HEK293 (cell line): ENCODE results near the gene H2BK1.

Source experiments
- CTCF ChIA-PET: fragments of 350-600 bp; formaldehyde crosslinking; extraction: SDS; loops from one replicate; lab custom pipeline; 2021; ENCODE audit warnings: antibody characterized with exemption; lab: Yijun Ruan, JAX
- POLR2A ChIA-PET: fragments of 300-600 bp; formaldehyde crosslinking; extraction: SDS; loops from one replicate; lab custom pipeline; 2020; ENCODE audit warnings: antibody characterized with exemption, inconsistent platforms; lab: Yijun Ruan, JAX
- H3K27ac ChIP-seq: fragments of 200-500 bp; sonication (Bioruptor generic); 2 replicates; pipeline ENCODE4 v1.5.1; 2014; ENCODE audit warnings: low read depth, low read length, control low read depth, inconsistent platforms; ENCODE audit errors: extremely low read depth
- H3K36me3 ChIP-seq, 2 experiments: fragments of 200-500 bp in 1 of 2; sonication (Bioruptor generic) in 1 of 2; 1 replicate in 1 of 2; 2 replicates in 1 of 2; pipeline ENCODE4 v1.5.1; 2014 to 2017; ENCODE audit warnings: inconsistent platforms in 2 of 2, low read length in 2 of 2; ENCODE audit not compliant: control insufficient read depth in 2 of 2, insufficient read depth in 1 of 2
- H3K4me1 ChIP-seq: fragments of 200-500 bp; sonication (Bioruptor generic); 2 replicates; pipeline ENCODE4 v1.5.1; 2014; ENCODE audit warnings: mild to moderate bottlenecking, low read length, inconsistent platforms; ENCODE audit not compliant: control insufficient read depth, insufficient read depth
- H3K4me3 ChIP-seq: 2 replicates; pipeline ENCODE4 v1.5.1; 2011; ENCODE audit warnings: low read depth, mild to moderate bottlenecking, control low read depth, low read length, moderate library complexity
- H3K9me3 ChIP-seq: fragments of 200-500 bp; sonication (Bioruptor generic); 2 replicates; pipeline ENCODE4 v1.5.1; 2014; ENCODE audit warnings: low read depth, low read length, inconsistent platforms; ENCODE audit not compliant: control insufficient read depth, insufficient read depth
- PATZ1 ChIP-seq: fragments of 450-650 bp; formaldehyde crosslinking; IDR thresholded peaks from 2 replicates; pipeline ENCODE4 v1.5.1; 2016; ENCODE audit warnings: missing biosample characterization, missing genetic modification characterization
- PRDM1 ChIP-seq: fragments of 450-650 bp; formaldehyde crosslinking; IDR thresholded peaks from 2 replicates; pipeline ENCODE4; 2016; ENCODE audit warnings: missing biosample characterization, missing genetic modification characterization
- TCF7L2 ChIP-seq: IDR thresholded peaks from 2 replicates; pipeline ENCODE4 v1.6.1; 2011; ENCODE audit warnings: low read depth, mild to moderate bottlenecking, inconsistent platforms, low read length, moderate library complexity, borderline replicate concordance
- YY2 ChIP-seq: fragments of 450-650 bp; formaldehyde crosslinking; IDR thresholded peaks from 2 replicates; pipeline ENCODE4 v1.5.1; 2016; ENCODE audit warnings: missing biosample characterization, missing genetic modification characterization
- ZNF112 ChIP-seq: fragments of 450-650 bp; formaldehyde crosslinking; IDR thresholded peaks from 2 replicates; pipeline ENCODE4 v1.5.0; 2017; ENCODE audit warnings: missing biosample characterization, missing genetic modification characterization
- ZNF121 ChIP-seq: fragments of 450-650 bp; formaldehyde crosslinking; IDR thresholded peaks from 2 replicates; pipeline ENCODE4 v1.5.1; 2016; ENCODE audit warnings: missing biosample characterization, missing genetic modification characterization
- ZNF18 ChIP-seq: fragments of 450-650 bp; formaldehyde crosslinking; IDR thresholded peaks from 2 replicates; pipeline ENCODE4 v1.5.1; 2016; ENCODE audit warnings: missing biosample characterization, missing genetic modification characterization
- ZNF19 ChIP-seq: fragments of 450-650 bp; formaldehyde crosslinking; IDR thresholded peaks from 2 replicates; pipeline ENCODE4; 2016; ENCODE audit warnings: missing biosample characterization, missing genetic modification characterization, low read depth
- ZNF266 ChIP-seq: fragments of 450-650 bp; formaldehyde crosslinking; IDR thresholded peaks from 2 replicates; pipeline ENCODE4 v1.5.1; 2016; ENCODE audit warnings: missing biosample characterization, missing genetic modification characterization, low read depth
- ZNF324 ChIP-seq: fragments of 450-650 bp; formaldehyde crosslinking; IDR thresholded peaks from 2 replicates; pipeline ENCODE4 v1.5.1; 2016; ENCODE audit warnings: missing biosample characterization, missing genetic modification characterization
- ZNF335 ChIP-seq: fragments of 450-650 bp; formaldehyde crosslinking; conservative IDR thresholded peaks from 2 replicates; pipeline ENCODE4 v1.5.1; 2016; ENCODE audit warnings: missing biosample characterization, missing genetic modification characterization
- ZNF391 ChIP-seq: fragments of 450-650 bp; formaldehyde crosslinking; IDR thresholded peaks from 2 replicates; pipeline ENCODE4 v1.5.1; 2016; ENCODE audit warnings: low read depth, missing biosample characterization, missing genetic modification characterization, borderline replicate concordance
- ZNF416 ChIP-seq: fragments of 450-650 bp; formaldehyde crosslinking; IDR thresholded peaks from 2 replicates; pipeline ENCODE4 v1.5.1; 2016; ENCODE audit warnings: missing biosample characterization, missing genetic modification characterization
- ZNF629 ChIP-seq: fragments of 450-650 bp; formaldehyde crosslinking; IDR thresholded peaks from 2 replicates; pipeline ENCODE4 v1.5.1; 2017; ENCODE audit warnings: missing biosample characterization, missing genetic modification characterization
- ZNF76 ChIP-seq: fragments of 450-650 bp; formaldehyde crosslinking; IDR thresholded peaks from 2 replicates; pipeline ENCODE4; 2016; ENCODE audit warnings: low read depth, missing biosample characterization, missing genetic modification characterization, borderline replicate concordance
- ZNF830 ChIP-seq: fragments of 450-650 bp; IDR thresholded peaks from 2 replicates; pipeline ENCODE4 v1.5.0; 2018; ENCODE audit warnings: missing biosample characterization, missing genetic modification characterization, low read depth, mild to moderate bottlenecking, moderate library complexity
- ZSCAN23 ChIP-seq: fragments of 450-650 bp; formaldehyde crosslinking; IDR thresholded peaks from 2 replicates; pipeline ENCODE4 v1.5.1; 2016; ENCODE audit warnings: missing biosample characterization, missing genetic modification characterization
- TF ChIP-seq, protein P1 (sequence below): fragments of 450-650 bp; formaldehyde crosslinking; IDR thresholded peaks from 2 replicates; pipeline ENCODE4 v1.5.1; 2016; ENCODE audit warnings: missing biosample characterization, missing genetic modification characterization

H2BK1 gene

GRCh38 chr7:151206914-151207313, 3.4 kb downstream of the H2BK1 start (continued):
- no peak for TF ChIP-seq PATZ1

- TF ChIP-seq ZSCAN23 (tag by site-specific recombination) = no peak
- no peak for TF ChIP-seq PRDM1 (tag by site-specific recombination)
- no peak for TF ChIP-seq YY2
- no peak for TF ChIP-seq ZNF76 (tag by site-specific recombination)
- TF ChIP-seq ZNF629 (tag by site-specific recombination) = no peak
- no peaks in the 10 kb centered on the region for H3K36me3 ChIP-seq
- H3K4me1 ChIP-seq = no peaks in the 10 kb centered on the region
- H3K4me3 ChIP-seq = no peak overlapping the region
- no peak overlapping the region for H3K27ac ChIP-seq
- no peaks in the 10 kb centered on the region for H3K9me3 ChIP-seq
- ChIA-PET CTCF (interaction anchor here (1.0 kb wide), 1 partner anchor 40 kb away, joined by 5 read pairs; no protein-coding TSS in a partner anchor), POLR2A (interaction anchor here (3.6 kb wide), 1 partner anchor 22 kb away, joined by 15 read pairs; the partner anchor contains the start of gene ABCF2)
Observed at GRCh38 chr7:151205730-151206129, 4.6 kb downstream of the H2BK1 start.

GRCh38 chr7:151204383-151205032, 5.8 kb downstream of the H2BK1 start:
- Histone ChIP-seq H3K4me1 (no peaks in the 10 kb centered on the region), H3K9me3 (no peaks in the 10 kb centered on the region), H3K4me3 (no peak overlapping the region), H3K36me3 (no peaks in the 10 kb centered on the region), H3K27ac (no peak overlapping the region)
- ChIA-PET POLR2A (no interaction called here), CTCF (no interaction called here)
- TF ChIP-seq ZNF266 (no peak), ZNF629 (tag by site-specific recombination) (no peak), ZNF335 (tag by site-specific recombination) (no peak), TCF7L2 (no peak), ZNF391 (tag by site-specific recombination) (no peak), ZNF121 (tag by site-specific recombination) (no peak), ZNF112 (tag by site-specific recombination) (no peak), YY2 (no peak), ZNF19 (tag by site-specific recombination) (no peak), ZNF324 (tag by site-specific recombination) (no peak), ZNF830 (tag by site-specific recombination) (no peak), ZNF416 (no peak), ZNF18 (no peak)
- TF ChIP-seq, protein P1, sequence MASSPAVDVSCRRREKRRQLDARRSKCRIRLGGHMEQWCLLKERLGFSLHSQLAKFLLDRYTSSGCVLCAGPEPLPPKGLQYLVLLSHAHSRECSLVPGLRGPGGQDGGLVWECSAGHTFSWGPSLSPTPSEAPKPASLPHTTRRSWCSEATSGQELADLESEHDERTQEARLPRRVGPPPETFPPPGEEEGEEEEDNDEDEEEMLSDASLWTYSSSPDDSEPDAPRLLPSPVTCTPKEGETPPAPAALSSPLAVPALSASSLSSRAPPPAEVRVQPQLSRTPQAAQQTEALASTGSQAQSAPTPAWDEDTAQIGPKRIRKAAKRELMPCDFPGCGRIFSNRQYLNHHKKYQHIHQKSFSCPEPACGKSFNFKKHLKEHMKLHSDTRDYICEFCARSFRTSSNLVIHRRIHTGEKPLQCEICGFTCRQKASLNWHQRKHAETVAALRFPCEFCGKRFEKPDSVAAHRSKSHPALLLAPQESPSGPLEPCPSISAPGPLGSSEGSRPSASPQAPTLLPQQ = no peak
